HFFc6 (cell line): ENCODE measurements around the gene CEP131. TPM values are rescaled to one million over a fixed set of nuclear protein-coding genes. Genes with fewer than 3 reads are reported as not detected.
A peak's percentile ranks its signal among the peaks of the same experiment; 100 is the strongest.

ENCODE experiments used
- DNase-seq: peaks from one replicate; pipeline ENCODE4 v3.0.0-alpha.2; 2018
- H3K27ac Mint-ChIP-seq: 2 replicates; pipeline ENCODE4 v1.8.0; 2020; ENCODE audit warnings: mild to moderate bottlenecking, mixed read lengths
- H3K27me3 Mint-ChIP-seq: 2 replicates; pipeline ENCODE4 v1.8.0; 2021; ENCODE audit warnings: mild to moderate bottlenecking, moderate library complexity, mixed read lengths; ENCODE audit not compliant: insufficient read depth
- H3K36me3 Mint-ChIP-seq: 2 replicates; pipeline ENCODE4 v1.8.0; 2021; ENCODE audit warnings: low read depth, mixed read lengths
- H3K4me1 Mint-ChIP-seq: 2 replicates; pipeline ENCODE4 v1.8.0; 2020; ENCODE audit warnings: low read depth, mixed read lengths
- H3K4me3 Mint-ChIP-seq: 2 replicates; pipeline ENCODE4 v1.8.0; 2020; ENCODE audit warnings: mild to moderate bottlenecking, moderate library complexity, mixed read lengths
- H3K9me3 Mint-ChIP-seq: 2 replicates; pipeline ENCODE4 v1.8.0; 2020; ENCODE audit warnings: mild to moderate bottlenecking, mixed read lengths
- CTCF ChIP-seq: fragments of 200-600 bp; sonication (generic); IDR thresholded peaks from 2 replicates; pipeline ENCODE4 v1.5.0; 2021; ENCODE audit warnings: antibody characterized with exemption, mild to moderate bottlenecking
- total RNA-seq, 6 experiments: library from RNA; stranded (reverse); fragmentation: NEBNext Ultra II Directional; extraction: Animal tissue kit (Norgen Biotek cat#: 25700); gene quantifications; 2 replicates in 1 of 6; 3 replicates in 5 of 6; pipeline ENCODE4 v1.2.3, GENCODE V29; 2021

The CEP131 gene
- total RNA-seq, 6 experiments from 2014 or later = 8.3 to 13.2 (median 10.7) TPM

- Mint-ChIP-seq H3K27me3 (no peaks in the 10 kb centered on the region; the same call in 1 of the 2 replicates), H3K4me1 (no peaks in the 10 kb centered on the region), H3K36me3 (no peaks in the 10 kb centered on the region), H3K4me3 (no peak overlapping the region), H3K27ac (no peak overlapping the region), H3K9me3 (no peaks in the 10 kb centered on the region)
- DNase-seq = no peak
- TF ChIP-seq CTCF = no peak
These were observed 18.2 kb downstream of the CEP131 start for GRCh38 chr17:81204578-81204977.

GRCh38 chr17:81203136-81203535 lies 19.6 kb downstream of the CEP131 start:
- Mint-ChIP-seq H3K9me3 (no peaks in the 10 kb centered on the region), H3K4me3 (no peak overlapping the region), H3K4me1 (no peaks in the 10 kb centered on the region), H3K27ac (no peak overlapping the region), H3K36me3 (no peaks in the 10 kb centered on the region), H3K27me3 (no peaks in the 10 kb centered on the region; the same call in 1 of the 2 replicates)
- TF ChIP-seq CTCF = no peak
- DNase-seq = no peak

- Mint-ChIP-seq H3K27ac (no peak overlapping the region), H3K4me1 (no peaks in the 10 kb centered on the region), H3K36me3 (no peaks in the 10 kb centered on the region), H3K27me3 (no peaks in the 10 kb centered on the region; the same call in 1 of the 2 replicates), H3K9me3 (no peaks in the 10 kb centered on the region), H3K4me3 (no peak overlapping the region)
- TF ChIP-seq CTCF = no peak
- DNase-seq = no peak
These were observed 20.4 kb downstream of the CEP131 start for GRCh38 chr17:81202318-81202717.

GRCh38 chr17:81200695-81201580 lies 21.8 kb downstream of the CEP131 start:
- H3K36me3 Mint-ChIP-seq = no peaks in the 10 kb centered on the region
- no peaks in the 10 kb centered on the region; the same call in 1 of the 2 replicates for H3K27me3 Mint-ChIP-seq
- no peaks in the 10 kb centered on the region for H3K9me3 Mint-ChIP-seq
- DNase-seq = peak; percentile 58
- TF ChIP-seq CTCF = peak; percentile 82
- no peaks in the 10 kb centered on the region for H3K4me1 Mint-ChIP-seq
- no peak overlapping the region for H3K27ac Mint-ChIP-seq
- H3K4me3 Mint-ChIP-seq = no peak overlapping the region

GRCh38 chr17:81200201-81200600 lies 22.6 kb downstream of the CEP131 start:
- Mint-ChIP-seq H3K4me1 (no peaks in the 10 kb centered on the region), H3K27me3 (no peaks in the 10 kb centered on the region), H3K27ac (no peak overlapping the region), H3K9me3 (no peaks in the 10 kb centered on the region), H3K36me3 (no peaks in the 10 kb centered on the region), H3K4me3 (no peak overlapping the region)
- DNase-seq = no peak
- no peak for TF ChIP-seq CTCF
